Jurkat, Clone E6-1 (cell line): ENCODE measurements around the gene ACSM5.
"Not testable (repeated sequence)": the region's sequence is repeated elsewhere in the genome, so short reads cannot be mapped to it uniquely, and the experiment has no call there.

Source experiments
- DNase-seq: peaks from one replicate; pipeline ENCODE4 v3.0.0-alpha.2; 2011; ENCODE audit warnings: low read depth, low spot score
- H3K4me3 ChIP-seq: 2 replicates; pipeline ENCODE4 v1.5.1; 2011; ENCODE audit warnings: mild to moderate bottlenecking, low read length, control low read depth, moderate library complexity

ACSM5 gene

GRCh38 chr16:20397468-20398074 is 11.8 kb upstream of the ACSM5 start:
- no peak for DNase-seq
- no peak overlapping the region for H3K4me3 ChIP-seq

DNA sequence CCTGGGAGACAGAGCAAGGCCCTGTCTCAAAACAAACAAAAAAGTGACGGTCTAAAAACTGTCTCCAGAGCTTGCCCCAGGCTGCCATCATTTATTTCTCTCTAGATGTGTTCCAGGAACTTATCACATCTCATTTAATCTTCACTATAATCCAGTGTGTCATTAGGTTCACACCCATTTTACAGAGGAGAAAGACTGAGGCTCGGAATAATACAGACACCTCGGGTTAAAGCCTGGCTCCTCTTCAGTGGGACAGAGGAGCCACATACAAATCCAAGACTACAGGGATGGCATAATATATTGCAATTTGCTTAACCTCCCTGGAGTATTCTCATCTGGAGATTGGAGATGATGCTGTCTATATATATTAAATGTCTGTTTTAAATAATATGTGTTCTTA is 10.7 kb upstream of the ACSM5 start:
- no peak overlapping the region for H3K4me3 ChIP-seq
- DNase-seq, result no peak

GRCh38 chr16:20399185-20399584 is 10.1 kb upstream of the ACSM5 start:
- no peak for DNase-seq
- no peak overlapping the region for H3K4me3 ChIP-seq

GRCh38 chr16:20401066-20401465 is 8.3 kb upstream of the ACSM5 start:
- no peak overlapping the region for H3K4me3 ChIP-seq
- DNase-seq, result no peak

DNA sequence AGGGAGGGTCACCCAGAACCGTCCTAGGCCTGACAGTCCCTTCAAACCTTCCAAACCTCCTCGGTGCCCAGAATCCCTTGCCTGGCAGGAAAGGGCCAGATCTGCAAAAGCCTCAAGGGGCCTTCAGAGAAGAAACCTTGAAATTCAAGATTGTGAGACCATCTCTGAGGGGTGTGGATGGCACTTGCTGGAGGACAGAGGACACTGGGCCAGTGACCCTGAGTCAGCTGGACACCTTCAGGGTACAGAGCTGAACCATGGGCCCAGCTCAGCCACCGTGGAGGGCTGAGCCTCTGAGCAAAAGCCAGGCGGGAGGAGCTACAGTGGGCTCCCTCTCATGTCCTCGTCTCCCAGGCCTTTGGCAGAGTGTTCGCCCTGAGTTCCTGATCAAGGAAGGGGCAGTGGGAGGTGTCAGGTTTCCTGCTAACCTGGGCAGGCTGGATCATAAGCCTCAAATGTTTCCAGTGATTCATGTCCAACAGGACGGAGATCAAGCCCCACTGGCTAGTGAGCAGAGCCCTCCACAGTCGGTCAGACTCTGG is 7.8 kb upstream of the ACSM5 start:
- no peak for DNase-seq
- H3K4me3 ChIP-seq, result no peak overlapping the region

DNA sequence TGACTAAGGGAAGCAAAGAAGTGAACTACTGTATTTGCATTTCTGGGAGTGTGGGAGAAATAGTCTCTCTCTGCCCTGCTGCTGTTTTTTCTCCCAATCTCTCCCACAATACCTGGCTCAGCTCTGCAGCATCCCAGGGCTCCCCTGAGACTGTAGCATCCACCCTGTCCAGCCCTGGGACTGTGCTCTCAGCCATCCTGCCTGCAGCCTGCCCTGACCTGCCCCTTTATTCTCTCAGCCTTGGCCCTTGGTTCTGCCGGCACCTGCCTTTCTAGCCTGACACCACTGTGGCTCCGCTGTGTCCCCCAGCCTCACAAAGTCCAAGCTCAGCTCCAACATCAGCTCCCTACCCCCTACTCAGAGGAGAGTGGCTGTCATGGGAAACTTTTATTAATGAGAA is 6.7 kb upstream of the ACSM5 start:
- DNase-seq, result no peak
- no peak overlapping the region for H3K4me3 ChIP-seq

GRCh38 chr16:20404637-20405036 is 4.7 kb upstream of the ACSM5 start, which contains the start of gene PDILT:
TSS of gene PDILT (minus strand) at chr16:20404737. CDS start at chr16:20399300, 5,437 bp downstream.
- H3K4me3 ChIP-seq, result no peak within 1 kb of the TSS
- DNase-seq, result no peak

GRCh38 chr16:20410121-20410723 is 888 bp downstream of the ACSM5 start:
- H3K4me3 ChIP-seq, result no peak overlapping the region
- no peak for DNase-seq

- H3K4me3 ChIP-seq, result no peak overlapping the region
- no peak for DNase-seq
Observed at GRCh38 chr16:20411055-20411454, 1.7 kb downstream of the ACSM5 start.

- no peak for DNase-seq
- no peak overlapping the region for H3K4me3 ChIP-seq
Observed at GRCh38 chr16:20415541-20415940, 6.2 kb downstream of the ACSM5 start.

GRCh38 chr16:20419093-20419492 is 9.8 kb downstream of the ACSM5 start:
- not testable (repeated sequence) for H3K4me3 ChIP-seq, DNase-seq

- not testable (repeated sequence) for H3K4me3 ChIP-seq, DNase-seq
Observed at GRCh38 chr16:20421748-20422147, 12.4 kb downstream of the ACSM5 start.

DNA sequence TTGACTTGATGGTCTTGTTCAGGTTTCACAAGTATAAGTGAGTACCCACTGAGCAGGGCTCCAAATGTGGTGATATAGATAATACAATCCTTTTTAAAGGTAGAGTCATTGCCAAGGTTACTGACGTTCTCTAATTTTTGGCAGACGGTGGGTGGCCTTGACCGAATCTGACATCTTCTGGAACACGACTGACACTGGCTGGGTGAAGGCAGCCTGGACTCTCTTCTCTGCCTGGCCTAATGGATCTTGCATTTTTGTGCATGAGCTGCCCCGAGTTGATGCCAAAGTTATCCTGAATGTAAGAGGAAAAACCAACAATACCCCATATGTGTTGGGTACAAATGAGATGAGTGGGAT is 14.4 kb downstream of the ACSM5 start:
- not testable (repeated sequence) for DNase-seq, H3K4me3 ChIP-seq

DNA sequence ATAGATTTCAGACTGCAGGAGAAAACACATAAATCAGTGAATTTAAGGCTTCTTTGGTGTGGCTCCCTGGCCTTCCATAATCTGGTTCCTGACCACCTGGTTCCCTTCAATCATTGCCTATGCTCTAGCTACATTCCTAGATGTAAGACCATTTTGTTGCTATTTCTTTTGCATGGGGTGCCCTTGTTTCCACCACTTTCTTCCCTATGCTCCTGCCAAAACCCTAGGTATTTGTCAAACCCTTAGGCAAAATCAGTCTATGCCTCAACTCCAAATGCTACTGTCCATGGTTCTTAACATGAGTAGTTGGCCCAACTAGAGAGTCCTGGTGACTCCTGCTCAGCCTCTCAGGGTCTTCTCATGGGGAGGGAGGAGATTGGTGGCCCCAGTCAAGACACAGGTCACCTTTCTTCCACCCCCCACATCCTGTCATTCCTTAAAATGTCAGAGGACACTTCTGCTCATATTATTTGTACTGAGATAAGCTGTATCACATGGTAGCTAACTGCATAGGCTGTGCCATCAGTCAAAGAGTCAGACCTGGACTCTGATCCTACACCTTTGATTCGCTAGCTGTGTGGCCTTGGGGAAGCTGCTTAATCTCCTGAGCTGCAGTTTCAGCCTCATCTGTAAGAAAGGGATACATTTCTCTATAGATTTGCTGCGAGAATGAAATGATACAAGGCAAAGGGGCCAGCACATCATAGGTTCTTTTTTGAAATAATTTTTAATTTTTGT is 15.0 kb downstream of the ACSM5 start:
- DNase-seq, result no peak
- no peak overlapping the region for H3K4me3 ChIP-seq

DNA sequence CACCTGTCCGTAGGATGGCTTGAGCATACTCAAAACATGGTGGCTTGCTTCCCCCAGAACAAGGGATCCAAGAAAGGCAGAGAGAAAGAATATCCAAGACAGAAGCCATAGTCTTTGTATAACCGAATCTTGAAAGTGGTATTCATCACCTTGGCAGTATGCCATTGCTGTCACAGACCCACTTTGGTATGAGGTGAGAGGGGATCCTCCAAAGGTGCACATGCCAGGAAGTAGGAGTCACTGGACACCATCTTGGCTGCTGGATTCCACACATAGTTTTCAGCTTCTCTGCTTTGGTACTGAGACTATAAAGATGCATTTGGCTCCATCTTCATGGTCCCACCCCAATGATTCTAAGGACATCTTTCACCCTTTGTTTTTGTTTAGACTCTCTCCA is 18.1 kb downstream of the ACSM5 start:
- H3K4me3 ChIP-seq, DNase-seq: not testable (repeated sequence)

GRCh38 chr16:20429499-20429898 is 20.2 kb downstream of the ACSM5 start:
- H3K4me3 ChIP-seq, DNase-seq: not testable (repeated sequence)

GRCh38 chr16:20430480-20430879 is 21.1 kb downstream of the ACSM5 start:
- DNase-seq, H3K4me3 ChIP-seq: not testable (repeated sequence)

DNA sequence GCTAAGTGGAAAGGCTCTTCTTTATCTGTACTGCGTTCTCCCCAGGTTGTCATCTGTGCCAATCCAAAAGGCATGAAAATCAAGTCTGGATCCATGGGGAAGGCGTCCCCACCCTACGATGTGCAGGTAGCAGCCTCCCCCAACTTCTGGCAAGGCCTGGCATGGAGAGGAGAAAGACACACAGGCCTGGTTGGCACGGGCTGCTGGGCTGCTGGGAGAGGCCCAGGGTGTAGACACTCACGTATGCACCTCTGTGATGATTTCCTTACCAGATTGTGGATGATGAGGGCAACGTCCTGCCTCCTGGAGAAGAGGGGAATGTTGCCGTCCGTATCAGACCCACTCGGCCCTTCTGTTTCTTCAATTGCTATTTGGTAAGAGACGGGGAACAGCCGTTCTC is 21.6 kb downstream of the ACSM5 start:
- DNase-seq, result no peak
- H3K4me3 ChIP-seq, result no peak overlapping the region

DNA sequence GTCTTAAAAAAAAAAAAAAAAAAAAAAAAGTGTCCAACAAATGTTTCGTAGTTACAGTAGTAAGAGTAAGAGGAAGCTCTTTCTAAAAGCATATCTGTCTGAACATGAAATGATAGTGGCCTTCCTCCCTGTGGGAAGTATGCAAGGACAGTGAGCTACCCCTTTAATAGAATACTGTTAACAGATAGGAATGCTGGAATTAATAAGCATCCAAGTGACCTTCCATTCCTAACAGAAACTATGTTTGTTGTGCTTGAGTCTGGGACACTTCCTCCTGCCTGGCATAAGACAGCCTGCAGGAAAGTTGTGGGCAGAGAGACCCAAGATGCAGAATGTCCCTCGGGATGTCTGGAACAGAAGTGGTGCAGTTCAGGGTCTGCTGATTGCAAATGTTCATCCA is 29.6 kb downstream of the ACSM5 start:
- DNase-seq, H3K4me3 ChIP-seq: not testable (repeated sequence)

- DNase-seq, result not testable (repeated sequence)
Observed at GRCh38 chr16:20439820-20440231, 30.5 kb downstream of the ACSM5 start.

More at GRCh38 chr16:20439820-20440231, 30.5 kb downstream of the ACSM5 start:
- H3K4me3 ChIP-seq, result not testable (repeated sequence)
